DND-41 (cell line): ENCODE results near the gene TEX47.

ENCODE experiments used
- CTCF ChIP-seq: IDR thresholded peaks from 2 replicates; pipeline ENCODE4 v1.5.1; 2012; ENCODE audit warnings: borderline replicate concordance, low read length, moderate library complexity, mild to moderate bottlenecking; ENCODE audit not compliant: poor library complexity, severe bottlenecking; ENCODE audit errors: extremely low read depth
- EZH2 ChIP-seq: IDR thresholded peaks from 3 replicates; pipeline ENCODE4 v1.6.1; 2012; ENCODE audit warnings: borderline replicate concordance, low read depth, mild to moderate bottlenecking, moderate library complexity, low read length, inconsistent platforms; ENCODE audit not compliant: severe bottlenecking

- no peak for TF ChIP-seq CTCF
- no peak for TF ChIP-seq EZH2
These were observed 36.9 kb downstream of the TEX47 start for GRCh38 chr7:88758381-88759229.
